GM21723 (cell line): ENCODE data around the gene ZNF587.
"Not testable (repeated sequence)": the region's sequence is repeated elsewhere in the genome, so short reads cannot be mapped to it uniquely, and the experiment has no call there.

ENCODE experiments used
- ATAC-seq: cut with Tn5 transposase; IDR thresholded peaks from one replicate; pipeline ENCODE4 v1.9.1; 2021; ENCODE audit warnings: mild to moderate bottlenecking, moderate library complexity; ENCODE audit not compliant: unreplicated experiment

ZNF587 gene

DNA sequence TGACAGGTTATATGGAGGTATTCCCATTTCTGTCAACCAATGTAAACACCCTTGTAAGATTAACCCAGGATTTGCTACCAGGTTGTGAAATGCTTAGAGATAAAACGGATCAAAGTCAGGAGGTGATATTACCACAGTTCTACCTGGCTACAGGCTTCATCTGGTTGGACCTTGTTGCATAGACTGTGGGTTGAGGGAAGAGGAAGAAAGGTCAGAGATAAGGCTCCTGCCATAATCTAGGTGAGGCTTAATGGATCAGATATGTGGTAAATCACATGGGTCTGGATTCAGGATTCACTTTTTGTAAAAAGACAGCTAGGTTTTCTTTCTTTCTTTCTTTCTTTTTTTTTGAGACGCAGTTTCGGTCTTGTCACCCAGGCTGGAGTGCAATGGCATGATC, 28.2 kb upstream of the ZNF587 start:
- ATAC-seq = not testable (repeated sequence)

DNA sequence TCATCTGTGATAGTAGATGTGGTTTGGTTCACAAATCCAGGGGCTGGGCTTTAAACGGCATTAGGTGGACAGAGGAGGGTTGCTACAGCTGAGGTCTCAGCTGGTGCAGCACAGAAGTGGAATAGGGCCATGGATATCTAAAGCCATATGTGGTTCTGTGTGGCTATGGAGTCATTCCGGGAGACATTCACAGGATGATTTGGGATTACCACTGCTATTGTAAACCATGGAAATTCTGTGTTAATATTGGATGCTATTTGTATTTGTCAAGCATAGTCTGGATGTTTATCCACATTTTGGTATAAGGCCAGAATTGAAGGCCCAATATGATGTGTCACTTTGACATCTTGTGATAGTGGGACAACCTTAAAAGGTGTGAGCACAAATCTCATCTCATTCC, 26.5 kb upstream of the ZNF587 start:
- ATAC-seq = not testable (repeated sequence)

GRCh38 chr19:57823608-57824007, 26.1 kb upstream of the ZNF587 start:
- not testable (repeated sequence) for ATAC-seq

DNA sequence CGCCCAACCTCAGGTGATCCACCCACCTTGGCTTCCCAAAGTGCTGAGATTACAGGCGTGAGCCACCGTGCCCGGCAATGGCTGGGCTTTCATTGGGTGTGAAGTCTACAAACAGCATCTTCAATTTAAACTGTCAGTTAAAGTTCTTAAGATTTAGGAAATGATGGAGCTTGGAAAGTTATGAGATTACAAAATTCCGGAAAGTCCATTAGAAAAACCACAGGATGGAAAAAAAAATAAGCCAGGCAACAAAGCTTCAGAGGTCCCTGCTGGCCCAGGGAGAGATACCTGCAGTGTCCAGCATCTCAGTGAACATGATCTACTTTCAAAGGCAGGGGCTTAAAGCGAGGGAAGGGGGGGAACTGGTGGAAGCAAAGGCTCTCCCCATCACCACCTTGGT, 24.1 kb upstream of the ZNF587 start:
- no peak for ATAC-seq

DNA sequence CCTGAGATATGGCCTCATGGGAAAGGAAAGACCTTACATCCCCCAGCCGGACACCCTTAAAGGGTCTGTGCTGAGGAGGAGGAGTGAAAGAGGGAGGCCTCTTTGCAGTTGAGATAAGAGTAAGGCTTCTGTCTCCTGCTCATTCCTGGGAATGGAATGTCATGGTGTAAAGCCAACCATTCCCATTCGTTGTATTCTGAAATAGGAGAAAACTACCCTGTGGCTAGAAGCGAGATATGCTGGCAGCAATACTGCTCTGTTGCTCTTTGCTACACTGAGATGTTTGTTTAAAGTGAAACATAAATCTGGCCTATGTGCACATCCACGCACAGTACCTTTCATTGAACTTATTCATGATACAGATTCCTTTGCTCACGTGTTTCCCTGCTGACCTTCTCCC, 20.3 kb upstream of the ZNF587 start:
- ATAC-seq = no peak

DNA sequence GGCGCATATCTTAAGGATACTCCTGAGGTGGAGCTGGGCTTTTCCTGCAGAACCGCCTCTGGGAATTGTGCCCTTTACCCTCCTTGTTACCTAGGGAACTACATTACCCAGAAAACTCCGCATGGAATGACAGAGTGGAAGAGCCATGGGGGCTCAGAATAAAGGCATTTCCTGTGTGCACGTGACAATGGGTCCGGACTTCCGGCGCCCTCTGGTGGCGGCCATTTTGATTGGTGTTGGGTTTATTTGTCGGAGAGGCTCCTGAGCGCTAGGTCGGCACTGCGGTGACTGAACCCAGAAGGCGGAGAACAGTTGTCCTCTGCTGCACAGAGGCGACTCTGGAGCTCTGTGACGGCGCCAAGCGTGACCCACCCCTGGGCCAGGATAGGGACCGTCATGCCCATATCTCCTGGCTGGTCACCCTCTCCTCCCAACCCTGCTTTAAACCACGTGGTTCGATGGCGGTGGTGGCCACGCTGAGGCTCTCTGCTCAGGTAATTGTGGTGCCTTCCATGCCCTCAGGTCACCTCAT, 19.5 kb upstream of the ZNF587 start, which contains the start of gene ZNF587B:
ZNF587B (plus strand) TSS at position 229 of the 532 bp plus-strand sequence; CDS start at position 459, 230 bp downstream.
- no peak for ATAC-seq

DNA sequence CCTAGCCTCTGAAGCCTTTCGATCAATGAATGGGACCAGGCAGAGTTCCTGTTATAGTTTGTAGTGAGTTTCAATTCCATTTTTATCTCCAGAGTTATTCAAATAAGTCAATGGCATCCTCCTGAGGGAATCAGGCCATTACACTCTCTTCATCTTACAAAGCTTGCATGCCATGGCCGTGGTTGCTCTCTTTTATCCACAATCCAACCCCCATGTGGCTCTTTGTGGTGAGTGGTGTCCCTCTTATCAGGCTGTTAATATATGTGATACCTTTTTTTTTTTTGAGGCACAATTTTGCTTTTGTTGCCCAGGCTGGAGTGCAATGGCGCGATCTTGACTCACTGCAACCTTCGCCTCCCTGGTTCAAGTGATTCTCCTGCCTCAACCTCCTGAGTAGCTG, 12.7 kb upstream of the ZNF587 start:
- ATAC-seq = not testable (repeated sequence)

- ATAC-seq = not testable (repeated sequence)
Observed at GRCh38 chr19:57838622-57839191, 11.0 kb upstream of the ZNF587 start.

- no peak for ATAC-seq
Observed at GRCh38 chr19:57841122-57841763, 8.4 kb upstream of the ZNF587 start.

DNA sequence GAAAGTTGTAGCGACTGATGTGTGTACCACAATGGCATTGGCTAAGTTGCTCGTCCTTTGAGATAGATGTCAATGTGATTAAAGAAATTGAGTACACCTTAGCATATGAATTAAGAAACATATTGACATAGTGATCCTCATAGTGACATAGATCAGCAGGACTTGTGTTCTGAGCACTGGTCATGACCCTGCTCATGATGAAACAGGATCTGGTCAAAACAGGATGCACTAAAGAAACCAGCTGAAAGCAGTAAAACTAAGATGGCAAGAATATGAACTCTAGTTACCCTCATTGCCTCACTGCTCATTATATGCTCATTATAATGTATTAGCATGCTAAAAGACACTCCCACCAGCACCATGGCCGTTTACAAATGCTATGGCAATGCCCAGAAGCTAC, 2.5 kb upstream of the ZNF587 start:
- not testable (repeated sequence) for ATAC-seq

- ATAC-seq = peak; percentile 20
Observed at GRCh38 chr19:57849162-57849665, 445 bp upstream of the ZNF587 start.

DNA sequence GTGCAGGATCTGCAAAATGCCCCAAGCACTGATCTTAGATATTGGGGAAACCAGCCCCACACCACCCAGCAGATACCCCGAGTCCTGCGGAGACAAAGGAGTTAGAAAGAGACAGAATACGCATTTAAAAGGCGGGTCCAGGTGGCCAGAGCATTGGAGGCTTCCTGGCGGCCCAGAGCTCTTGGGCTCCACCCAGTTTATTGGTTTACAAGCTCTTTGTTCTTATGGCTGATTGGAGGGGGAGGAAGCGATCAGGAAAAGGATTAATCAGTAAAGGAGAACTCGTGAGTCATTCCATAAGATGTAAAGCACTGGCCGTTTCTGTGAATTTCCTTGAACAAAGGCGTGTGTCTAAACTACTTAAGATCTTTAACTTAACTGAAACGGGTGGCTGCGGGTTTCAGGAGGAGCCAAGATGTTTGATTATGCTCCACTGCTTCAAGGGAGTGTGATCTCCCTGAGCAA, 926 bp downstream of the ZNF587 start:
- no peak for ATAC-seq

DNA sequence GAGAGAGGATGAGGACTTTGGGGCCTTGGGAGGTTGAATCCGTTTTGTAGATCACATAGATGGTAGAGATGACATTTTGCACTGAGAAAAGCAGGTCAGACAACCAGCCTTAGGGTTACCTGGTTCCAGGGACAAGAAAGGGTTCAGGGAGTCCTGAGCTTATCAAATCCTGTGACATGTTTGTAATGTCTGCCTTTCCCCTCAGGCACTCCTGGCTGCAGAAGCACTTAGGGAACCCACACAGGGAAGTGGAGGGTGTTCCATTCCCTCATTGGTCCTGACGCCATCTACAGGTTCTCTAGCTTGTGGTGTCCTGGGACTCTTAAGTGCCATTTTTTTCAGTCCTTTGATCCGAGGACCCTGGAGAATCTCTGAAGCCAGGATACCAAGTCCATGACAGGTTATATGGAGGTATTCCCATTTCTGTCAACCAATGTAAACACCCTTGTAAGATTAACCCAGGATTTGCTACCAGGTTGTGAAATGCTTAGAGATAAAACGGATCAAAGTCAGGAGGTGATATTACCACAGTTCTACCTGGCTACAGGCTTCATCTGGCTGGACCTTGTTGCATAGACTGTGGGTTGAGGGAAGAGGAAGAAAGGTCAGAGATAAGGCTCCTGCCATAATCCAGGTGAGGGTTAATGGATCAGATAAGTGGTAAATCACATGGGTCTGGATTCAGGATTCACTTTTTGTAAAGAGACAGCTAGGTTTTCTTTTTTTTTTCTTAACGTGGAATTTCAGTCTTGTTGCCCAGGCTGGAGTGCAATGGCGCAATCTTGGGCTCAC, 2.3 kb downstream of the ZNF587 start:
- not testable (repeated sequence) for ATAC-seq

GRCh38 chr19:57854117-57854516, 4.5 kb downstream of the ZNF587 start:
- ATAC-seq = not testable (repeated sequence)

DNA sequence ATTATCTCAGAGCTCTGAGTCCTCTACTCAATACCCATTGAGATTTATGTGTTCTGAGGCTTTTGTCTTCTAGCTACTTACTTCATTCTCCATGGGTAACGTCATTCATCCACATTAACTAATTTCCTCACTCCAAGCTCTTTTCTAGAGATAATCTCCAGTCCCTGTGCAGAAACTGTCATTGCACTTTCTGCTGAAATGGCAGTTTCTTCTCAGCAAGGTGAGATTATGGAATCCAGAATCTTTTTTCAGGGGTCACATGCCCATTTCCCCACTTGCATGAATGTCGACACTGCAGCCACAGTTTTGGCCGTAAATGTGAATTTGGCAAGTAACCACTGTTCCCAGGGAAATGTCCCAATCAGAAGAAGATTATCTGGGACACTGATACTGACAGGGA, 12.7 kb downstream of the ZNF587 start:
- not testable (repeated sequence) for ATAC-seq

GRCh38 chr19:57867868-57868492, 18.3 kb downstream of the ZNF587 start:
- ATAC-seq = no peak

DNA sequence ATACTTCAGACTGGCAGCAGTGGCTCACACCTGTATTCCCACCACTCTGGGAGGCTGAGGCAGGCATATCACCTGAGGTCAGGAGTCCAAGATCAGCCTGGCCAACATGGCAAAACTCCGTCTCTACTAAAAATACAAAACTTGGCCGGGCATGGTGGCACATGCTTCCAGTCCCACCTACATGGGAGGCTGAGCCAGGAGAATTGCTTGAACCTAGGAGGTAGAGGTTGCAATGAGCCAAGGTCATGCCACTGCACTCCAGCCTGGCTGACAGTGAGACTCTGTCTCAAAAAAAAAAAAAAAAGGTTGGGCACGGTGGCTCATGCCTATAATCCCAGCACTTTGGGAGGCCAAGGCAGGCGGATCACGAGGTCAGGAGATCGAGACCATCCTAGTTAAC, 20.0 kb downstream of the ZNF587 start:
- ATAC-seq = not testable (repeated sequence)

GRCh38 chr19:57870225-57870624, 20.6 kb downstream of the ZNF587 start:
- no peak for ATAC-seq

DNA sequence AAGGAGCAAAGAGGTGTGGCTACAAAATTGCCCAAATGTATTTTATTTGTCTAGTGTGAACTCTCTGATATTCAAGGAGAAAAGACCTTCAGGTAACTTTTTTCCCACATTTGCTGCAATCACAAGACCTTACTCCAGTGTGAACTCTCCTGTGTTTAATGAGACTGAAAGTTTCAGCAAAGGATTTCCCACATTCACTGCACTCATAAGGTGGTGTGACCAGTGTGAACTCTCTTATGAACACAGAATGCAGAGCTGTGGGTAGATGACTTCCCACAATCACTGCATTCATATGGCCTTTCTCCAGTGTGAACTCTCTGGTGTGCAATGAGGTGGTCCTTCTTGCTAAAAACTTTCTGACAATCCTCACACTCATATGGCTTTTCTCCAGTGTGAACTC, 22.8 kb downstream of the ZNF587 start:
- no peak for ATAC-seq

GRCh38 chr19:57873883-57874799, 24.5 kb downstream of the ZNF587 start:
- not testable (repeated sequence) for ATAC-seq
